ENCODE results near the gene WBP1.

- TF ChIP-seq CTCF (IDR thresholded peaks at IDR 0.05), result no peak
- no peak for TF ChIP-seq POLR2A (IDR thresholded peaks at IDR 0.05)
These were observed 41.0 kb upstream of the WBP1 start for GRCh38 chr2:74417197-74417596.

Data from thyroid gland (tissue), 4 donors.